HCT116 (cell line): Measurements from ENCODE around the gene FRMD4A. TPM values are rescaled to one million over a fixed set of nuclear protein-coding genes. Genes with fewer than 3 reads are reported as not detected.

Source experiments
- ATAC-seq: fragments of 200-7000 bp; cut with Tn5 transposase; 2 replicates; pipeline ENCODE4 v1.9.1; 2020; ENCODE audit warnings: mild to moderate bottlenecking, moderate library complexity
- BruUV-seq: library from RNA; stranded (reverse); fragments of 400-500 nt; replicated peaks from 2 replicates; lab custom pipeline; 2021; lab: Mats Ljungman, UMichigan
- CTCF ChIA-PET: fragments of 300-600 bp; sonication (Branson Sonifier 250); formaldehyde crosslinking; loops from one replicate; lab custom pipeline; 2021; ENCODE audit warnings: antibody characterized with exemption; lab: Charles Lee
- POLR2A ChIA-PET: fragments of 300-600, 350-600 bp; sonication (Branson Sonifier 250); formaldehyde crosslinking; loops from one replicate; lab custom pipeline; 2021; ENCODE audit warnings: antibody characterized with exemption; lab: Charles Lee
- RAD21 ChIA-PET, 2 experiments: fragments of 300-600 bp; sonication (Branson Sonifier 250); formaldehyde crosslinking; loops; one replicate each; lab custom pipeline; 2023; ENCODE audit warnings: low total read pairs in 2 of 2; ENCODE audit not compliant: uncharacterized antibody in 2 of 2, unreplicated experiment in 2 of 2, low non-redundant PET in 1 of 2; lab: Charles Lee
- DNase-seq: peaks from one replicate; pipeline ENCODE4 v3.0.0-alpha.2; 2010; ENCODE audit warnings: low read depth, low spot score
- H2AFZ ChIP-seq: fragments of 200-600 bp; shearing (Covaris generic), sonication (generic); 2 replicates; pipeline ENCODE4 v1.6.1; 2017; ENCODE audit warnings: low read depth, mixed run types, mixed read lengths, antibody characterized with exemption, low read length; ENCODE audit not compliant: poor library complexity, severe bottlenecking
- H3K27ac ChIP-seq: 2 replicates; pipeline ENCODE4 v1.5.1; 2012; ENCODE audit warnings: low read depth, low read length
- H3K27me3 ChIP-seq: fragments of 200-600 bp; sonication (generic); 2 replicates; pipeline ENCODE4 v1.6.1; 2016; ENCODE audit warnings: mixed run types, low read length, mixed read lengths; ENCODE audit not compliant: insufficient read depth
- H3K36me3 ChIP-seq, 2 experiments: fragments of 200-500 bp in 1 of 2; fragments of 200-600 bp in 1 of 2; sonication (Bioruptor generic) in 1 of 2; sonication (generic) in 1 of 2; 2 replicates each; pipeline versions ENCODE4 v1.5.1 to v1.6.1; 2014 to 2016; ENCODE audit warnings: low read length in 2 of 2, inconsistent platforms in 1 of 2, mixed read lengths in 1 of 2, mixed run types in 1 of 2; ENCODE audit not compliant: insufficient read depth in 2 of 2, control insufficient read depth in 1 of 2
- H3K4me1 ChIP-seq, 2 experiments: fragments of 200-600 bp in 1 of 2; sonication (generic) in 1 of 2; 2 replicates each; pipeline versions ENCODE4 v1.5.1 to v1.6.1; 2012 to 2017; ENCODE audit warnings: low read length in 2 of 2, inconsistent platforms in 1 of 2, mild to moderate bottlenecking in 1 of 2, mixed read lengths in 1 of 2, mixed run types in 1 of 2, moderate library complexity in 1 of 2; ENCODE audit not compliant: insufficient read depth in 2 of 2, control insufficient read depth in 1 of 2
- H3K4me2 ChIP-seq: fragments of 200-600 bp; sonication (generic); 2 replicates; pipeline ENCODE4 v1.6.1; 2017; ENCODE audit warnings: mixed run types, low read length, mixed read lengths
- H3K4me3 ChIP-seq, 2 experiments: fragments of 200-600 bp in 1 of 2; sonication (generic) in 1 of 2; replicated peaks in 1 of 2; 2 replicates each; pipeline ENCODE4 v1.5.1; 2011 to 2016; ENCODE audit warnings: low read length in 2 of 2, control low read depth in 1 of 2, low read depth in 1 of 2, mild to moderate bottlenecking in 1 of 2, mixed read lengths in 1 of 2, mixed run types in 1 of 2
- H3K79me2 ChIP-seq: fragments of 200-600 bp; sonication (generic); 2 replicates; pipeline ENCODE4 v1.6.1; 2017; ENCODE audit warnings: mild to moderate bottlenecking, mixed run types, low read length, moderate library complexity, mixed read lengths; ENCODE audit not compliant: insufficient read depth
- H3K9ac ChIP-seq: fragments of 200-600 bp; sonication (generic); 2 replicates; pipeline ENCODE4 v1.6.1; 2016; ENCODE audit warnings: low read length, mixed read lengths
- H3K9me2 ChIP-seq: fragments of 200-600 bp; sonication (generic), shearing (Covaris generic); 2 replicates; pipeline ENCODE4 v1.6.1; 2017; ENCODE audit warnings: mixed run types, mild to moderate bottlenecking, moderate library complexity; ENCODE audit not compliant: insufficient read depth
- H3K9me3 ChIP-seq, 2 experiments: fragments of 200-500 bp in 1 of 2; fragments of 200-600 bp in 1 of 2; sonication (Bioruptor generic) in 1 of 2; sonication (generic) in 1 of 2; 2 replicates each; pipeline ENCODE4 v1.6.1; 2014 to 2017; ENCODE audit warnings: low read length in 2 of 2, mixed read lengths in 2 of 2, inconsistent platforms in 1 of 2, low read depth in 1 of 2, mild to moderate bottlenecking in 1 of 2, mixed run types in 1 of 2, moderate library complexity in 1 of 2; ENCODE audit not compliant: control insufficient read depth in 1 of 2, insufficient read depth in 1 of 2
- H4K20me1 ChIP-seq: fragments of 200-600 bp; sonication (generic), shearing (Covaris generic); 2 replicates; pipeline ENCODE4 v1.6.1; 2017; ENCODE audit warnings: mixed run types, mild to moderate bottlenecking, moderate library complexity; ENCODE audit not compliant: insufficient read depth
- CEBPB ChIP-seq: IDR thresholded peaks from 2 replicates; pipeline ENCODE4 v1.6.1; 2012; ENCODE audit warnings: low read depth
- CTCF ChIP-seq, 3 experiments: fragments of 200-600 bp in 1 of 3; sonication (generic) in 1 of 3; IDR thresholded peaks in 2 of 3; conservative IDR thresholded peaks in 1 of 3; 2 replicates each; pipeline ENCODE4 v1.5.1; 2012 to 2017; ENCODE audit warnings: low read depth in 2 of 3, low read length in 2 of 3, antibody characterized with exemption in 1 of 3, borderline replicate concordance in 1 of 3, control low read depth in 1 of 3, mild to moderate bottlenecking in 1 of 3, mixed read lengths in 1 of 3, mixed run types in 1 of 3, moderate library complexity in 1 of 3; ENCODE audit not compliant: insufficient read depth in 1 of 3
- EZH2 ChIP-seq: fragments of 200-600 bp; sonication (generic); IDR thresholded peaks from 2 replicates; pipeline ENCODE4 v1.6.1; 2017; ENCODE audit warnings: antibody characterized with exemption, mixed run types
- EZH2phosphoT487 ChIP-seq: fragments of 200-600 bp; IDR thresholded peaks from 2 replicates; pipeline ENCODE4 v1.6.1; 2018; ENCODE audit warnings: antibody characterized with exemption, borderline replicate concordance
- POLR2A ChIP-seq: IDR thresholded peaks from 2 replicates; pipeline ENCODE4 v1.7.0; 2011; ENCODE audit warnings: borderline replicate concordance; ENCODE audit not compliant: insufficient read depth, insufficient read length; ENCODE audit errors: extremely low read depth
- SIN3A ChIP-seq: IDR thresholded peaks from 2 replicates; pipeline ENCODE4 v1.6.1; 2012; ENCODE audit warnings: low read depth
- SP1 ChIP-seq: IDR thresholded peaks from 2 replicates; pipeline ENCODE4 v1.6.1; 2012; ENCODE audit warnings: low read depth
- YY1 ChIP-seq: IDR thresholded peaks from 2 replicates; pipeline ENCODE4 v1.6.1; 2011; ENCODE audit warnings: low read length, low read depth, moderate library complexity, mild to moderate bottlenecking; ENCODE audit not compliant: insufficient replicate concordance; ENCODE audit errors: extremely low read depth
- ZBTB33 ChIP-seq: IDR thresholded peaks from 2 replicates; pipeline ENCODE4 v1.6.1; 2011; ENCODE audit warnings: mild to moderate bottlenecking, low read length, moderate library complexity; ENCODE audit not compliant: insufficient replicate concordance; ENCODE audit errors: extremely low read depth
- ZFX ChIP-seq: fragments of 450-650 bp; IDR thresholded peaks from 2 replicates; pipeline ENCODE4 v1.6.1; 2017
- intact Hi-C: fragments of 100-400 bp; cut with micrococcal nuclease; formaldehyde crosslinking; loops from 2 replicates; pipeline ENCODE4 v1.10.0; 2022
- total RNA-seq: library from RNA; stranded (reverse); gene quantifications from one replicate; pipeline ENCODE4 v1.2.1, GENCODE V29; 2021; ENCODE audit not compliant: unreplicated experiment

Gene FRMD4A
- total RNA-seq, 1 experiment from 2014 or later: 0.20 TPM

GRCh38 chr10:13671904-13672303, 658.8 kb downstream of the FRMD4A start:
- H3K4me1 ChIP-seq: no peaks in the 10 kb centered on the region
- BruUV-seq: no TSS peak
- no peaks in the 10 kb centered on the region for H3K9me2 ChIP-seq
- TF ChIP-seq CEBPB (no peak), SIN3A (no peak), ZBTB33 (no peak), EZH2phosphoT487 (no peak)
- DNase-seq: no peak
- no peak overlapping the region for H3K4me3 ChIP-seq
- H3K27ac ChIP-seq: no peak overlapping the region
- no peak overlapping the region for H3K9ac ChIP-seq
- no peaks in the 10 kb centered on the region for H3K27me3 ChIP-seq
- no peak overlapping the region for H2AFZ ChIP-seq
- CTCF ChIA-PET: no interaction called here
- intact Hi-C loops: no loop called here
- H3K4me2 ChIP-seq: no peak overlapping the region
- H4K20me1 ChIP-seq: no peaks in the 10 kb centered on the region
- POLR2A ChIA-PET: no interaction called here
- ATAC-seq: no peak
- no peaks in the 10 kb centered on the region for H3K79me2 ChIP-seq
- RAD21 ChIA-PET: no interaction called here
- no peaks in the 10 kb centered on the region for H3K9me3 ChIP-seq
- no peaks in the 10 kb centered on the region for H3K36me3 ChIP-seq

- H3K9ac ChIP-seq: no peak overlapping the region
- ChIA-PET RAD21 (no interaction called here), POLR2A (no interaction called here), CTCF (no interaction called here)
- H3K4me2 ChIP-seq: no peak overlapping the region
- DNase-seq (no peak), ATAC-seq (no peak)
- TF ChIP-seq EZH2: no peak
- TF ChIP-seq POLR2A: no peak
- TF ChIP-seq CTCF (IDR thresholded peaks at IDR 0.05 in 2 of 3, conservative IDR thresholded peaks at IDR 0.05 in 1 of 3; ENCODE audit: borderline replicate concordance in 1 of 3, insufficient read depth in 1 of 3, low read depth in 2 of 3, low read length in 2 of 3): no peak
- TF ChIP-seq ZBTB33: no peak
- TF ChIP-seq CEBPB: no peak
- TF ChIP-seq SP1: no peak
- TF ChIP-seq YY1: no peak
- TF ChIP-seq ZFX: no peak
- no peak overlapping the region for H3K27ac ChIP-seq
- no peaks in the 10 kb centered on the region for H3K79me2 ChIP-seq
- H2AFZ ChIP-seq: no peak overlapping the region
- H3K4me3 ChIP-seq: no peak overlapping the region
- BruUV-seq: no TSS peak
- no peaks in the 10 kb centered on the region for H4K20me1 ChIP-seq
- no peaks in the 10 kb centered on the region for H3K36me3 ChIP-seq
- no peaks in the 10 kb centered on the region for H3K9me2 ChIP-seq
- no peaks in the 10 kb centered on the region for H3K4me1 ChIP-seq
- H3K9me3 ChIP-seq: no peaks in the 10 kb centered on the region
- H3K27me3 ChIP-seq: no peaks in the 10 kb centered on the region
- intact Hi-C loops: no loop called here
Observed at GRCh38 chr10:13670311-13670710, 660.4 kb downstream of the FRMD4A start.
